ENCODE data around the gene JAKMIP2. TPM values are rescaled to one million over a fixed set of nuclear protein-coding genes. Genes with fewer than 3 reads are reported as not detected.

The JAKMIP2 gene
- total RNA-seq, 1 experiment from 2014 or later, result not detected

DNA sequence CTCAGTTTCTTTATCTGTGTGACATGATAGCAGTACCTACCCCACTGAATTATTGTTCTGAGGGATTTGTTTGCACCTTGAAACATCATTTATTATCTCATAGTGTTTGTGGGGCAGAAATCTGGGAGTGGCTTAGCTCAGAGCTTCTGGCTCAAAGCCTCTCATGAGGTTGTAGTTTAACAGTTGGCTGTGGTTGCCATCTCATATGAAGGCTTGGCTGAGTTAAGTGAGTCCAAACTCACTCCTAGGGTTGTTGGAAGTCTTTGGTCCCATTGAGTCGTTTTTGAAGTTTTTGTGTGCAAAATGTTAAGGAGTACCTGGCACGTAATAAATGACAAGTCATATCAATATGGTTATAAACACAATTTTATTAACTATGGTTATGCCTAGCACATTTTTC, 3.6 kb upstream of the JAKMIP2 start:
- no peaks in the 10 kb centered on the region; the same call in 1 of the 2 replicates for H3K27me3 ChIP-seq (ENCODE audit: insufficient read depth, low read length)
- no peaks in the 10 kb centered on the region for H3K9me2 ChIP-seq (ENCODE audit: insufficient read depth)
- no peak for TF ChIP-seq ZFX (IDR thresholded peaks at IDR 0.05)
- TF ChIP-seq POLR2A (IDR thresholded peaks at IDR 0.05; ENCODE audit: borderline replicate concordance, extremely low read depth, insufficient read depth, insufficient read length), result no peak
- no peak for TF ChIP-seq EZH2 (IDR thresholded peaks at IDR 0.05)
- ATAC-seq (no peak), DNase-seq (ENCODE audit: low read depth, low spot score) (no peak)
- H3K4me1 ChIP-seq (ENCODE audit: control insufficient read depth in 1 of 2, insufficient read depth in 2 of 2, low read length in 2 of 2), result no peaks in the 10 kb centered on the region
- no peaks in the 10 kb centered on the region for H4K20me1 ChIP-seq (ENCODE audit: insufficient read depth)
- H3K79me2 ChIP-seq (ENCODE audit: insufficient read depth, low read length), result no peaks in the 10 kb centered on the region
- POLR2A ChIA-PET, result no interaction called here
- CTCF ChIA-PET, result no interaction called here
- intact Hi-C loops (cut with micrococcal nuclease), result no loop called here
- no peak overlapping the region for H2AFZ ChIP-seq (ENCODE audit: low read depth, low read length, poor library complexity, severe bottlenecking)
- no peaks in the 10 kb centered on the region for H3K9me3 ChIP-seq (ENCODE audit: control insufficient read depth in 1 of 2, insufficient read depth in 1 of 2, low read depth in 1 of 2, low read length in 2 of 2)
- RAD21 ChIA-PET (ENCODE audit: low non-redundant PET in 1 of 2, low total read pairs in 2 of 2, uncharacterized antibody in 2 of 2, unreplicated experiment in 2 of 2), result no interaction called here
- no peak overlapping the region for H3K4me3 ChIP-seq (replicated peaks in 1 of 2; ENCODE audit: low read depth in 1 of 2, low read length in 2 of 2)
- no TSS peak for BruUV-seq (replicated peaks)
- no peaks in the 10 kb centered on the region for H3K36me3 ChIP-seq (ENCODE audit: control insufficient read depth in 1 of 2, insufficient read depth in 2 of 2, low read length in 2 of 2)
- H3K9ac ChIP-seq (ENCODE audit: low read length), result no peak overlapping the region
- H3K27ac ChIP-seq (ENCODE audit: low read depth, low read length), result no peak overlapping the region
- H3K4me2 ChIP-seq (ENCODE audit: low read length), result no peak overlapping the region

DNA sequence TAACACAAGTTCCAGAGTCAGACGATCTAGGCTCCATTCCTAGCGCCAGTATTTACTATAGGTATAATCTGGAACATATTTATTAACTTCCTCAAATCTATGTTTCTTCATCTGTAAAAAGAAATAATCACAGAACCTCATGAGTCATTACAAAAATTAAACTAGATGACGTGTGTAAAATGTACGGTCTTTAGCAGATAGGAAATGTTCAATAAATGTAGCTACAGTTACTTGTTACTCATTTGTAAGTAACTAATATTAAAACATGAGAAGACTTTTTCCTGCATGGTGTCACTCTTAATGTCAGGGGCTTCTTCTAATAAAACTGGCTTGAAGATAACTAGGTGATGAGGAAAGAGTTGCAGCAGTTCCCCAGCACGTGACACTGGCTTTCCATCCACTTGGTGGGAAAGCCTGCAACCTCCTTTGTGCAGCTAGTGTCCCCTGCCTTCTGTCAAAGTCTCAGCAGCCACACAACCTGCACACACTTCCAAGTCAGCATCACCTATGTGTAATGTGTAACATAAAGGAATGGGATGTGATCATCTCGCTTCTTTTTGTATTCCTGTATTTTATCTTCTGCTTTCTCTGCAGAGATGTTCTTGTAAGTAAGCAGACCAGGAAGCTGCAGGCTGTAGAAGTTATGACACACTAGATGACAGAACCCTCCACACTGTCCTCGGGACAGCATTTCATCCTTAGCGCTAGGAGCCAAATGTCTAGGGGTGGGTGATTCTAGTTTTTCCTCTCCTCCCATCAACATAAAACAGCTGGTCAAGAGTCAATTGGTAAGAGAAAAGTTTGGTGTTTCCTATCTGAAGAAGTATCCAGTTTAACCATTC, 1.8 kb upstream of the JAKMIP2 start:
- ChIA-PET POLR2A (no interaction called here), RAD21 (ENCODE audit: low non-redundant PET in 1 of 2, low total read pairs in 2 of 2, uncharacterized antibody in 2 of 2, unreplicated experiment in 2 of 2) (no interaction called here), CTCF (no interaction called here)
- no peak overlapping the region for H2AFZ ChIP-seq (ENCODE audit: low read depth, low read length, poor library complexity, severe bottlenecking)
- H3K4me3 ChIP-seq (replicated peaks in 1 of 2; ENCODE audit: low read depth in 1 of 2, low read length in 2 of 2), result no peak overlapping the region
- H3K9ac ChIP-seq (ENCODE audit: low read length), result no peak overlapping the region
- H3K4me2 ChIP-seq (ENCODE audit: low read length), result no peak overlapping the region
- H3K36me3 ChIP-seq (ENCODE audit: control insufficient read depth in 1 of 2, insufficient read depth in 2 of 2, low read length in 2 of 2), result no peaks in the 10 kb centered on the region
- TF ChIP-seq ZNF274 (IDR thresholded peaks at IDR 0.05; ENCODE audit: low read depth, low read length) (no peak), EGR1 (IDR thresholded peaks at IDR 0.05; ENCODE audit: low read depth) (no peak), TCF7L2 (IDR thresholded peaks at IDR 0.05; ENCODE audit: borderline replicate concordance, extremely low read depth, insufficient read depth, insufficient read length) (no peak), SRF (IDR thresholded peaks at IDR 0.05; ENCODE audit: low read depth) (no peak), POLR2AphosphoS5 (IDR thresholded peaks at IDR 0.05; ENCODE audit: low read depth, low read length) (no peak), EZH2 (IDR thresholded peaks at IDR 0.05) (no peak), EZH2phosphoT487 (IDR thresholded peaks at IDR 0.05; ENCODE audit: borderline replicate concordance) (no peak), ATF3 (IDR thresholded peaks at IDR 0.05) (no peak), RAD21 (IDR thresholded peaks at IDR 0.05; ENCODE audit: low read depth) (no peak), POLR2A (IDR thresholded peaks at IDR 0.05; ENCODE audit: borderline replicate concordance, extremely low read depth, insufficient read depth, insufficient read length) (no peak)
- no peaks in the 10 kb centered on the region for H4K20me1 ChIP-seq (ENCODE audit: insufficient read depth)
- H3K27ac ChIP-seq (ENCODE audit: low read depth, low read length), result no peak overlapping the region
- H3K79me2 ChIP-seq (ENCODE audit: insufficient read depth, low read length), result no peaks in the 10 kb centered on the region
- intact Hi-C loops (cut with micrococcal nuclease), result no loop called here
- H3K9me2 ChIP-seq (ENCODE audit: insufficient read depth), result no peaks in the 10 kb centered on the region
- H3K27me3 ChIP-seq (ENCODE audit: insufficient read depth, low read length), result no peaks in the 10 kb centered on the region; the same call in 1 of the 2 replicates
- no peaks in the 10 kb centered on the region for H3K4me1 ChIP-seq (ENCODE audit: control insufficient read depth in 1 of 2, insufficient read depth in 2 of 2, low read length in 2 of 2)
- H3K9me3 ChIP-seq (ENCODE audit: control insufficient read depth in 1 of 2, insufficient read depth in 1 of 2, low read depth in 1 of 2, low read length in 2 of 2), result no peaks in the 10 kb centered on the region
- ATAC-seq (no peak), DNase-seq (ENCODE audit: low read depth, low spot score) (no peak)
- no TSS peak for BruUV-seq (replicated peaks)

All from HCT116 (cell line).